Ovary (tissue), 3 donors: ENCODE data around the gene ARL17B.
"Not testable (repeated sequence)": the region's sequence is repeated elsewhere in the genome, so short reads cannot be mapped to it uniquely, and the experiment has no call there.

Experiments used
- EP300 ChIP-seq: sonication (generic); formaldehyde crosslinking; IDR thresholded peaks from one replicate; pipeline ENCODE4 v1.6.1; 2017; ENCODE audit warnings: antibody characterized with exemption
- TF ChIP-seq, protein P1 (sequence below), 3 donors: fragments of 450-650 bp in 2 of 3; fragments of 200-600 bp in 1 of 3; IDR thresholded peaks; one replicate each; pipeline versions ENCODE4 v1.5.1 to v1.8.0; 2016 to 2022; ENCODE audit warnings: antibody characterized with exemption in 3 of 3, mild to moderate bottlenecking in 1 of 3
- donor health status: DM: no; HTN: no; CAD: no.

DNA sequence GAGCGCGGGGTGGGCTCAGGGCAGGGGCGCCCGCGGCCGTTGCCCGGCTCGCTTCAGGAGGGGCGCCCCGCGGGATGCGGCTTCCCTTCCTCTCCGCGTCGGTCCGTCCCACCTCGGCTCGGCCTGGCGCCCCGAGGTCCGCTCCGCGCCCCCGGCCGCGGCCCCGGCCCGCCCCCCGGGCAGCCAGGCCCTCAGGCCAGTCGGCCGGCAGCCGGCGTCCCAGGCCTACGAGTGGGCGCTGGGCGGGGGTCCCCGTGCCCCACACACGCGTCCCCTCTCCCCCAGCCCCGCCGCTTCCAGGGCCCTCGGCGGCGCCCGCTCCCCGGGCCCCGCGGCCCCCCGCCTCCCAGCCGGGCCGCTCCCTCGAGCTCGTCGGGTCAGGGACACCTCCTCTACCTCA, 136.7 kb downstream of the ARL17B start:
- TF ChIP-seq, protein P1, sequence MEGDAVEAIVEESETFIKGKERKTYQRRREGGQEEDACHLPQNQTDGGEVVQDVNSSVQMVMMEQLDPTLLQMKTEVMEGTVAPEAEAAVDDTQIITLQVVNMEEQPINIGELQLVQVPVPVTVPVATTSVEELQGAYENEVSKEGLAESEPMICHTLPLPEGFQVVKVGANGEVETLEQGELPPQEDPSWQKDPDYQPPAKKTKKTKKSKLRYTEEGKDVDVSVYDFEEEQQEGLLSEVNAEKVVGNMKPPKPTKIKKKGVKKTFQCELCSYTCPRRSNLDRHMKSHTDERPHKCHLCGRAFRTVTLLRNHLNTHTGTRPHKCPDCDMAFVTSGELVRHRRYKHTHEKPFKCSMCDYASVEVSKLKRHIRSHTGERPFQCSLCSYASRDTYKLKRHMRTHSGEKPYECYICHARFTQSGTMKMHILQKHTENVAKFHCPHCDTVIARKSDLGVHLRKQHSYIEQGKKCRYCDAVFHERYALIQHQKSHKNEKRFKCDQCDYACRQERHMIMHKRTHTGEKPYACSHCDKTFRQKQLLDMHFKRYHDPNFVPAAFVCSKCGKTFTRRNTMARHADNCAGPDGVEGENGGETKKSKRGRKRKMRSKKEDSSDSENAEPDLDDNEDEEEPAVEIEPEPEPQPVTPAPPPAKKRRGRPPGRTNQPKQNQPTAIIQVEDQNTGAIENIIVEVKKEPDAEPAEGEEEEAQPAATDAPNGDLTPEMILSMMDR (IDR thresholded peaks at IDR 0.05): not testable (repeated sequence)
- not testable (repeated sequence) for TF ChIP-seq EP300
